Placental pericyte (primary cell): ENCODE measurements around the gene DTNBP1. TPM values are rescaled to one million over a fixed set of nuclear protein-coding genes. Genes with fewer than 3 reads are reported as not detected.

Source experiments
- small RNA-seq: library from RNA; depleted of rRNA; stranded (forward); fragments of <200 nt; gene quantifications from one replicate; pipeline ENCODE3, GENCODE V24; 2012; ENCODE audit warnings: low replicate concordance
- total RNA-seq: library from RNA; depleted of rRNA; stranded (reverse); fragments of >200 nt; gene quantifications from 2 replicates; pipeline ENCODE4 v1.2.3, GENCODE V29; 2012

DTNBP1 gene, protein sequence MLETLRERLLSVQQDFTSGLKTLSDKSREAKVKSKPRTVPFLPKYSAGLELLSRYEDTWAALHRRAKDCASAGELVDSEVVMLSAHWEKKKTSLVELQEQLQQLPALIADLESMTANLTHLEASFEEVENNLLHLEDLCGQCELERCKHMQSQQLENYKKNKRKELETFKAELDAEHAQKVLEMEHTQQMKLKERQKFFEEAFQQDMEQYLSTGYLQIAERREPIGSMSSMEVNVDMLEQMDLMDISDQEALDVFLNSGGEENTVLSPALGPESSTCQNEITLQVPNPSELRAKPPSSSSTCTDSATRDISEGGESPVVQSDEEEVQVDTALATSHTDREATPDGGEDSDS
- total RNA-seq = 1.9 and 5.0 TPM in 2 replicates

DNA sequence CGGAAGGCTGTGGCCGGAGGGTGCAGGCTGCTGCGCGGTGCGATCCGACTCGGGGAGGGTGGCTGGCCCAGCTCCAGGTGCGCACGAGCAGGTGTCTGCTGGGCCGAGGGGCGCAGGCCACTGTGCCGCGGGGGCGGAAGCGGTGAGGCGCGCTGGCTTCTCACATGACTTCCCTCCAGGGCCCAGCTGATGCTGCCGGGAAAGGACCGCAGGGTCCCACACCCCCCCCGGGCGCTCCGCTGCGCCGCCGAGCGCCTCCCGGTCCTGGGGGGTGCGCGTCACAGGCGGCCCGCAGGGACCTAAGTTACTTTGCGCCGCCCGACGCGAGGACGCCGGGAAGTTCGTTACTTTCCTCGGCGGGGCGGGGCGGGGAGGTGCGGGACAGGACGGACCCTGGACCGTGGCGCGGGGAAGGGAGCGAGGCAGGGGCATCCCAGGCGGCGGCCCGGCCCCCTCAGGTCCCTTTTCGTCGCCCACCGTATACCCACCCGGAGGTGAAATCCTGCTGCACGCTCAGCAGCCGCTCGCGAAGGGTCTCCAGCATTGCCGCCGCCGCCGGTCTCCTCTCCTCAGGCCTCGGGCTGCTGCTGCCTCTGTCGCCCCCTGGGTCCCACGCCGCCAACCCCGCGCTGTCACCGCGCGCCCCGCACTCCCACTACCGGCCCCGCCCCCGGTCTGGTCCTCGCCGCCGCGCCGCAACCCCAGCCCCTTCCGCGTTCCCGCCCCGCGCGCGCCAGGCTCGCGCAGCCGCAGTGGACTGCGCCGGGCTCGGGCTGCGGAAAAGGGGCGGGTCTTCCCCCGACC lies at the start of gene DTNBP1:
Gene DTNBP1, minus strand, starts transcription at position 703 of the 804 bp plus-strand sequence. Its CDS starts 159 bp downstream, at position 544.

Small RNA genes within 50 kb of the gene (small RNA-seq; reads per million reads assigned to genes)
- not detected for gene RF00001
